Gastroesophageal sphincter (tissue), 4 donors: Measurements from ENCODE around the gene STARD4. TPM values are rescaled to one million over a fixed set of nuclear protein-coding genes. Genes with fewer than 3 reads are reported as not detected.

Experiments
- ATAC-seq: fragments of 150-250 bp; one replicate; pipeline ENCODE4 v1.9.1; 2016; ENCODE audit warnings: mild to moderate bottlenecking, moderate library complexity
- H3K27ac ChIP-seq, 4 donors: fragments of 200-600 bp; sonication (generic) in 3 of 4; 1 replicate in 3 of 4; 2 replicates in 1 of 4; pipeline ENCODE4 v1.5.1; 2016 to 2019
- H3K27me3 ChIP-seq: fragments of 200-600 bp; sonication (generic); one replicate; pipeline ENCODE4 v1.5.1; 2019
- H3K36me3 ChIP-seq, 2 donors: fragments of 200-600 bp; sonication (generic); one replicate each; pipeline ENCODE4 v1.5.1; 2019; ENCODE audit warnings: control low read depth in 1 of 2
- H3K4me1 ChIP-seq, 3 donors: fragments of 200-600 bp; sonication (generic); 1 replicate in 2 of 3; 2 replicates in 1 of 3; pipeline ENCODE4 v1.5.1; 2016 to 2019; ENCODE audit warnings: control low read depth in 2 of 3
- H3K4me3 ChIP-seq, 2 donors: fragments of 200-600 bp; sonication (generic); one replicate each; pipeline ENCODE4 v1.5.1; 2019; ENCODE audit warnings: mild to moderate bottlenecking in 1 of 2, moderate library complexity in 1 of 2
- H3K9me3 ChIP-seq, 3 donors: fragments of 200-600 bp; sonication (generic); one replicate each; pipeline ENCODE4 v1.5.1; 2017 to 2019; ENCODE audit warnings: control low read depth in 2 of 3
- EP300 ChIP-seq: sonication (generic); formaldehyde crosslinking; IDR thresholded peaks from one replicate; pipeline ENCODE4 v1.6.1; 2017; ENCODE audit warnings: antibody characterized with exemption, mild to moderate bottlenecking
- POLR2A ChIP-seq, 2 donors: fragments of 450-650 bp; IDR thresholded peaks; one replicate each; pipeline ENCODE4 v1.6.1; 2017; ENCODE audit warnings: antibody characterized with exemption in 2 of 2, mild to moderate bottlenecking in 2 of 2, moderate library complexity in 1 of 2
- POLR2AphosphoS5 ChIP-seq: sonication (generic); formaldehyde crosslinking; IDR thresholded peaks from one replicate; pipeline ENCODE4 v1.6.1; 2017; ENCODE audit warnings: antibody characterized with exemption
- WGBS, 2 donors: methylation state at CpG; one replicate each; pipeline ENCODE4 v1.1.5; 2018; ENCODE audit warnings: low coverage in 1 of 2; 5-methylcytosine and 5-hydroxymethylcytosine counted together
- total RNA-seq, 4 donors: library from RNA; depleted of rRNA; stranded (reverse); fragments of >200 nt; gene quantifications; one replicate each; pipeline ENCODE4 v1.1.0, GENCODE V29; 2016
- TF ChIP-seq, protein P1 (sequence below), 4 experiments: fragments of 200-600 bp in 2 of 4; fragments of 450-650 bp in 2 of 4; sonication (generic) in 1 of 4; IDR thresholded peaks; one replicate each; pipeline ENCODE4 v1.5.1; 2017 to 2019; ENCODE audit warnings: antibody characterized with exemption in 4 of 4, mild to moderate bottlenecking in 2 of 4, moderate library complexity in 2 of 4

STARD4 gene
- total RNA-seq, 4 donors from 2014 or later = 6.0 to 19.3 (median 10.2) TPM

- Histone ChIP-seq H3K4me3 (no peak overlapping the region), H3K27me3 (no peaks in the 10 kb centered on the region), H3K9me3 (no peaks in the 10 kb centered on the region), H3K36me3 (peaks cover 0 to 8% of the 10 kb centered on the region in 2 donors), H3K4me1 (peaks cover 0 to 7% (median 0%) of the 10 kb centered on the region in 3 donors), H3K27ac (no peak overlapping the region)
- no peak for ATAC-seq
- TF ChIP-seq, protein P1, sequence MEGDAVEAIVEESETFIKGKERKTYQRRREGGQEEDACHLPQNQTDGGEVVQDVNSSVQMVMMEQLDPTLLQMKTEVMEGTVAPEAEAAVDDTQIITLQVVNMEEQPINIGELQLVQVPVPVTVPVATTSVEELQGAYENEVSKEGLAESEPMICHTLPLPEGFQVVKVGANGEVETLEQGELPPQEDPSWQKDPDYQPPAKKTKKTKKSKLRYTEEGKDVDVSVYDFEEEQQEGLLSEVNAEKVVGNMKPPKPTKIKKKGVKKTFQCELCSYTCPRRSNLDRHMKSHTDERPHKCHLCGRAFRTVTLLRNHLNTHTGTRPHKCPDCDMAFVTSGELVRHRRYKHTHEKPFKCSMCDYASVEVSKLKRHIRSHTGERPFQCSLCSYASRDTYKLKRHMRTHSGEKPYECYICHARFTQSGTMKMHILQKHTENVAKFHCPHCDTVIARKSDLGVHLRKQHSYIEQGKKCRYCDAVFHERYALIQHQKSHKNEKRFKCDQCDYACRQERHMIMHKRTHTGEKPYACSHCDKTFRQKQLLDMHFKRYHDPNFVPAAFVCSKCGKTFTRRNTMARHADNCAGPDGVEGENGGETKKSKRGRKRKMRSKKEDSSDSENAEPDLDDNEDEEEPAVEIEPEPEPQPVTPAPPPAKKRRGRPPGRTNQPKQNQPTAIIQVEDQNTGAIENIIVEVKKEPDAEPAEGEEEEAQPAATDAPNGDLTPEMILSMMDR (IDR thresholded peaks at IDR 0.05) = no peak
- TF ChIP-seq EP300 (no peak), POLR2AphosphoS5 (no peak), POLR2A (IDR thresholded peaks at IDR 0.05) (no peak)
- 100% methylated on average over 2 of the region's 2 CpGs for WGBS, 2 donors
Measured at GRCh38 chr5:111494355-111494999, 17.9 kb downstream of the STARD4 start.

- TF ChIP-seq, protein P1 (IDR thresholded peaks at IDR 0.05) = no peak
- TF ChIP-seq POLR2A (IDR thresholded peaks at IDR 0.05) = no peak
- TF ChIP-seq EP300 = no peak
- no peak for TF ChIP-seq POLR2AphosphoS5
- Histone ChIP-seq H3K9me3 (no peaks in the 10 kb centered on the region), H3K4me3 (no peak overlapping the region), H3K36me3 (peaks cover 0 to 3% of the 10 kb centered on the region in 2 donors), H3K27me3 (no peaks in the 10 kb centered on the region), H3K27ac (no peak overlapping the region), H3K4me1 (peaks cover 0 to 7% (median 0%) of the 10 kb centered on the region in 3 donors)
- ATAC-seq = no peak
- WGBS, 2 donors = 33 to 43% methylated on average over 1 of the region's 2 CpGs
Measured at GRCh38 chr5:111493031-111493430, 19.3 kb downstream of the STARD4 start.

DNA sequence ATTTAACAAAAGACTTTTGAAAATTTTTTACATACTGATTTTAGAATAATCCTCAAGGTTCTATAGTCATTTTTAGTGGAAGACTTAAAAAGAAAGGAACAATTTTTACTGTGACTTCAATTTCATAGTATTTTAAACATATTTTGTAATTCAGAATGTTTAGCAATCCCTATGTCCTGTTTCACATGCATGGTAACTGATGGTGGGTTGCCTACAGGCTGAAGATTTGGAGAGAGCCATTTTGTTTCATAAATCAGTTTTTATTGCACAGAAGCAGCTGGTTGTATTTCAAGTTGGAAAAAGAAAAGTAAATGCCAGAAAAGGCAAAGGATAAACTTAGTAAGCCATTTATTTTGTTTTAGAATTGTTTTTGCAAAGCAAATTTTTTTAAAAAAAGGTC, 24.0 kb downstream of the STARD4 start:
- no peaks in the 10 kb centered on the region for H3K9me3 ChIP-seq
- H3K36me3 ChIP-seq = no peaks in the 10 kb centered on the region
- H3K4me3 ChIP-seq = no peak overlapping the region
- H3K27ac ChIP-seq = no peak overlapping the region
- no peak for ATAC-seq
- no peaks in the 10 kb centered on the region for H3K27me3 ChIP-seq
- TF ChIP-seq POLR2AphosphoS5 (no peak), POLR2A (IDR thresholded peaks at IDR 0.05) (no peak), EP300 (no peak)
- TF ChIP-seq, protein P1 (IDR thresholded peaks at IDR 0.05) = no peak
- H3K4me1 ChIP-seq = peaks cover 0 to 7% (median 0%) of the 10 kb centered on the region in 3 donors

- Histone ChIP-seq H3K9me3 (no peaks in the 10 kb centered on the region), H3K27ac (no peak overlapping the region), H3K36me3 (no peaks in the 10 kb centered on the region), H3K4me3 (no peak overlapping the region), H3K4me1 (no peaks in the 10 kb centered on the region), H3K27me3 (no peaks in the 10 kb centered on the region)
- ATAC-seq = no peak
- no peak for TF ChIP-seq POLR2A (IDR thresholded peaks at IDR 0.05)
- no peak for TF ChIP-seq EP300
- no peak for TF ChIP-seq POLR2AphosphoS5
- TF ChIP-seq, protein P1 (IDR thresholded peaks at IDR 0.05) = no peak
Measured at GRCh38 chr5:111486926-111487325, 25.4 kb downstream of the STARD4 start.

DNA sequence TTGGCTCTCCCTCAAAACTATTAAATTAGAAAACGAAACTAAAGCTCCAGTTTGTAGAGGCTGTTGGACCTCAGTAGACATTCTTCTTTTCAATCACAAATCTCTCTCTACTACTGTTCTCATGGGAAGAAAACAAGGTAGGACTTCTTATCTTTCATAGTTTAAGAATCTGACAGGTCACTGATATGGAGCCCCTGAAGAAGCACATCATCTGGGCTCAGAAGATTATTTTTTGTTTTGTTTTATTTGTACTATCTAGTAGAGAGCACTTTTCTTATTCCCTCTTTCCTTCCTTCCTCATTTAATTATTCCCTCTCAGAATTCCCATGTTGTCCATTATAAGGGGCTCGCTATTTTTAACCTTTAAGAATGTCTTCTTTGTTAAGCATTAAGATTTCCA, 26.3 kb downstream of the STARD4 start:
- no peaks in the 10 kb centered on the region for H3K27me3 ChIP-seq
- H3K9me3 ChIP-seq = no peaks in the 10 kb centered on the region
- TF ChIP-seq POLR2A (IDR thresholded peaks at IDR 0.05) = no peak
- TF ChIP-seq, protein P1 (IDR thresholded peaks at IDR 0.05) = no peak
- no peak for TF ChIP-seq POLR2AphosphoS5
- TF ChIP-seq EP300 = no peak
- 68 to 74% methylated on average over 2 of the region's 2 CpGs for WGBS, 2 donors
- ATAC-seq = no peak
- H3K4me3 ChIP-seq = no peak overlapping the region
- H3K36me3 ChIP-seq = no peaks in the 10 kb centered on the region
- no peaks in the 10 kb centered on the region for H3K4me1 ChIP-seq
- H3K27ac ChIP-seq = no peak overlapping the region
